ENCODE measurements around the gene BPHL. TPM values are rescaled to one million over a fixed set of nuclear protein-coding genes. Genes with fewer than 3 reads are reported as not detected.

The BPHL gene
- total RNA-seq, 1 experiment from 2014 or later = 48.7 TPM

DNA sequence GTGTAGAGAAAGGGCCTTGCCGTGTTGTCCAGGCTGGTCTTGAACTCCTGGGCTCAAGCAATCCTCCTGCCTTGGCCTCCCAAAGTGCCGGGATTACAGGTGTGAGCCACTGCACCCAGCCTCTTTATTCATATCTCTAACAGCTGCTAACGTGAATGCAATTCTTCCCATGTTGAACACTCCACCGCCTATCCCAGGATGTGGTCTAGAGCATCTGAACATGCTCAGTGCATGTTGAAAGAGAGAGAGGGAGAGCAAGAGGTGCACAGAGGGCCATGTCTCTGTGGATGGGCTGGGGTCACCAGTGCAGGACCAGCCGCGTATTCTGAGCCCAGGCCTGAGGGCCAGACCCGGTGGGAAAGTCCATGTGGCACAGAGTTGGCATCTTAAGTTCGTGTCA, 26.1 kb downstream of the BPHL start:
- Histone ChIP-seq H3K27me3 (ENCODE audit: insufficient read depth, low read length) (no peaks in the 10 kb centered on the region), H4K5ac (ENCODE audit: insufficient read length, low read depth, low read length) (no peak overlapping the region), H2BK20ac (ENCODE audit: low read depth, low read length, poor library complexity, severe bottlenecking) (no peak overlapping the region), H3K79me1 (ENCODE audit: insufficient read depth, low read depth, low read length, poor library complexity, severe bottlenecking) (no peaks in the 10 kb centered on the region), H3K56ac (ENCODE audit: insufficient read length, low read depth, low read length) (no peak overlapping the region), H2BK15ac (ENCODE audit: low read depth, low read length) (no peak overlapping the region), H3K18ac (ENCODE audit: insufficient read length, low read depth, low read length) (no peak overlapping the region), H3K9ac (ENCODE audit: extremely low read depth, insufficient read length, low read length) (no peak overlapping the region), H3K9me3 (ENCODE audit: control insufficient read depth, low read depth, low read length) (no peaks in the 10 kb centered on the region), H3K27ac (ENCODE audit: insufficient read length, low read depth, low read length) (no peak overlapping the region), H3K4me1 (ENCODE audit: insufficient read depth, low read length) (no peaks in the 10 kb centered on the region; the same call in 1 of the 2 replicates), H2AFZ (ENCODE audit: low read length) (no peak overlapping the region), H4K20me1 (ENCODE audit: control insufficient read depth, insufficient read depth, insufficient read length) (no peaks in the 10 kb centered on the region), H3K79me2 (ENCODE audit: insufficient read depth, low read length) (no peaks in the 10 kb centered on the region), H2BK120ac (ENCODE audit: low read depth, low read length, poor library complexity, severe bottlenecking) (no peak overlapping the region), H2AK5ac (ENCODE audit: insufficient read length, low read length) (no peak overlapping the region), H3K4me2 (ENCODE audit: insufficient read depth, insufficient read length, low read length) (no peak overlapping the region), H3K4ac (ENCODE audit: low read depth, low read length) (no peak overlapping the region), H3K23ac (ENCODE audit: insufficient read length, low read depth, low read length) (no peak overlapping the region), H3K23me2 (ENCODE audit: insufficient read length, low read depth, low read length, poor library complexity, severe bottlenecking) (no peaks in the 10 kb centered on the region), H3T11ph (ENCODE audit: low read length) (no peak overlapping the region), H3K14ac (ENCODE audit: insufficient read depth, low read length) (no peak overlapping the region), H2BK5ac (ENCODE audit: insufficient read length, low read length) (no peak overlapping the region), H4K8ac (replicated peaks; ENCODE audit: insufficient read length, low read depth, low read length) (no peak overlapping the region), H2BK12ac (ENCODE audit: insufficient read length, low read depth, low read length) (no peak overlapping the region), H4K91ac (ENCODE audit: insufficient read length, low read depth, low read length) (no peak overlapping the region)
- H3K4me1 Mint-ChIP-seq = peaks cover 15 to 28% of the 10 kb centered on the region in 2 experiments
- DNase-seq = no peak
- no CpG with 5 or more reads among the region's 8 CpGs for WGBS (ENCODE audit: extremely low coverage, insufficient read length, low lambda C conversion rate)
- TF ChIP-seq, protein P1, sequence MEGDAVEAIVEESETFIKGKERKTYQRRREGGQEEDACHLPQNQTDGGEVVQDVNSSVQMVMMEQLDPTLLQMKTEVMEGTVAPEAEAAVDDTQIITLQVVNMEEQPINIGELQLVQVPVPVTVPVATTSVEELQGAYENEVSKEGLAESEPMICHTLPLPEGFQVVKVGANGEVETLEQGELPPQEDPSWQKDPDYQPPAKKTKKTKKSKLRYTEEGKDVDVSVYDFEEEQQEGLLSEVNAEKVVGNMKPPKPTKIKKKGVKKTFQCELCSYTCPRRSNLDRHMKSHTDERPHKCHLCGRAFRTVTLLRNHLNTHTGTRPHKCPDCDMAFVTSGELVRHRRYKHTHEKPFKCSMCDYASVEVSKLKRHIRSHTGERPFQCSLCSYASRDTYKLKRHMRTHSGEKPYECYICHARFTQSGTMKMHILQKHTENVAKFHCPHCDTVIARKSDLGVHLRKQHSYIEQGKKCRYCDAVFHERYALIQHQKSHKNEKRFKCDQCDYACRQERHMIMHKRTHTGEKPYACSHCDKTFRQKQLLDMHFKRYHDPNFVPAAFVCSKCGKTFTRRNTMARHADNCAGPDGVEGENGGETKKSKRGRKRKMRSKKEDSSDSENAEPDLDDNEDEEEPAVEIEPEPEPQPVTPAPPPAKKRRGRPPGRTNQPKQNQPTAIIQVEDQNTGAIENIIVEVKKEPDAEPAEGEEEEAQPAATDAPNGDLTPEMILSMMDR (conservative IDR thresholded peaks at IDR 0.05) = no peak
- H3K27ac Mint-ChIP-seq = peak overlapping the region in 2 of 3 experiments; percentile 50 to 88; a peak in 2 of 7 replicates
- H3K27me3 Mint-ChIP-seq (ENCODE audit: low read depth) = no peaks in the 10 kb centered on the region
- H3K9me3 Mint-ChIP-seq = peaks cover 0 to 2% of the 10 kb centered on the region in 2 experiments; a peak in 3 of 5 replicates
- H3K4me3 Mint-ChIP-seq = no peak overlapping the region
- peaks cover 41 to 74% (median 54%) of the 10 kb centered on the region in 3 experiments for H3K36me3 Mint-ChIP-seq (ENCODE audit: insufficient read depth in 1 of 3, low read depth in 3 of 3)

All from H9 (cell line).